Gastroesophageal sphincter (tissue), 3 donors: ENCODE measurements around the gene ZBP1.

Source experiments
- CTCF ChIP-seq, 4 experiments: fragments of 200-600 bp in 2 of 4; fragments of 450-650 bp in 2 of 4; sonication (generic) in 1 of 4; IDR thresholded peaks; one replicate each; pipeline ENCODE4 v1.5.1; 2017 to 2019; ENCODE audit warnings: antibody characterized with exemption in 4 of 4, mild to moderate bottlenecking in 2 of 4, moderate library complexity in 2 of 4
- EP300 ChIP-seq: sonication (generic); formaldehyde crosslinking; IDR thresholded peaks from one replicate; pipeline ENCODE4 v1.6.1; 2017; ENCODE audit warnings: antibody characterized with exemption, mild to moderate bottlenecking
- POLR2AphosphoS5 ChIP-seq: sonication (generic); formaldehyde crosslinking; IDR thresholded peaks from one replicate; pipeline ENCODE4 v1.6.1; 2017; ENCODE audit warnings: antibody characterized with exemption

DNA sequence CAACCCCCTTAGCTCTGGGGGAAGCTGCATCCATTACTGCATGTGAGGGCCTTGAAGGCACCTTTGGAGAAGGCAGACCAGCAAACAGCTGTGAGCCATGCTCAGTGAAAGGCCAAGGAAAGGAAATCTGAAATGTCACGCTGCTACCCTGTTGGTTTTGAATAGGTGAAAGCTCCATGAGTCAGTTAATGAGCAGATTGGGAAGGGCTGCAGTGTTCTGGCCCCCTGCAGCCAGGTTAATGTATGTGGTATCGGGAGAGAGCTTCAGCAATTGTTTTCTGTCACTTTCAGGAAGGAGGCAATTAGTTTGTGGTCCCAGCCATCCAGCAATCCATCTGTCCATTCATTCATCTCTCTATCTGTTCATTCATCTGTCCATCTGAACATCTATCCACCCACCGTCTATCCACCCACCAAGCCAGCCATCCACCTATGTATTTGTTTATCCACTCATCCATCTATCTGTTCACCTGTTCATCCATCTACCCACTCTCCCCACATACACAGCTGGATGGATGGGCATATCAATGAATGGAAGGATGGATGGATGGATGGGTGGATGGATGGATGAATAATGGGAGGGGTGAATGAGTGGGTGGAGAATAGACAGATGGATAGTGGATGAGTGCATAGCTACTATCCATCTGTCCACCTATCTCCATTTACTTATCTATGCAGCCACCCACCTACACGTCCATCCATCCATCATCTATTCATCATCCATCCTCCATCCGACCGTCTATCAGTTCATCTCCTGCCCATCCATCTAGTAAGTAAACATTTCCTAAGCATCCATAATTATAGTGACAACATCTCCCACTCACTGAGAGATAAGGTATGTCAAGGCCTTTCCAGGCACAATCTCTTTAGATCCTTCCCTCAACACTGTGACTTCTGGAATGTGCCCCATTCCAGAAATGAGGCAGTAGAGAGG, 43.3 kb downstream of the ZBP1 start:
- no peak for TF ChIP-seq CTCF (IDR thresholded peaks at IDR 0.05)
- no peak for TF ChIP-seq POLR2AphosphoS5
- TF ChIP-seq EP300 = no peak
